HepG2 (cell line): ENCODE data around the gene RSPH1. TPM values are rescaled to one million over a fixed set of nuclear protein-coding genes. Genes with fewer than 3 reads are reported as not detected.

Experiments used
- ATAC-seq: fragments of 200-7000 bp; cut with Tn5 transposase; 3 replicates; pipeline ENCODE4 v1.9.1; 2020; ENCODE audit warnings: mild to moderate bottlenecking, moderate library complexity
- BruUV-seq: library from RNA; stranded (reverse); fragments of 400-500 nt; replicated peaks from 2 replicates; lab custom pipeline; 2021; lab: Mats Ljungman, UMichigan
- CTCF ChIA-PET: fragments of 300-600 bp; formaldehyde crosslinking; extraction: SDS; loops from one replicate; lab custom pipeline; 2021; ENCODE audit warnings: low total read pairs, inconsistent platforms, low intra/inter-chr PET ratio; lab: Yijun Ruan, JAX
- POLR2A ChIA-PET: fragments of 350-600 bp; sonication (Branson Sonifier 250); formaldehyde crosslinking; loops from one replicate; lab custom pipeline; 2020; ENCODE audit warnings: antibody characterized with exemption, inconsistent platforms; lab: Yijun Ruan, JAX
- DNase-seq: peaks from one replicate; pipeline ENCODE4 v3.0.0-alpha.2; 2015; ENCODE audit warnings: low spot score
- FAIRE-seq: peaks from 3 replicates; lab custom pipeline; 2011; peaks lifted over from hg19 to GRCh38; lab: Jason Lieb, UNC
- H2AFZ ChIP-seq: one replicate; pipeline ENCODE4 v1.6.1; 2011; ENCODE audit warnings: low read length, inconsistent platforms
- H3K27ac ChIP-seq: fragments of 300-600 bp; 3 replicates; pipeline ENCODE4 v1.8.0; 2011; ENCODE audit warnings: mixed run types, mild to moderate bottlenecking, mixed read lengths, low read length, inconsistent platforms; ENCODE audit not compliant: insufficient read depth; ENCODE audit errors: extremely low read length
- H3K27me3 ChIP-seq, 2 experiments: fragments of 200-600 bp in 1 of 2; 2 replicates in 1 of 2; 3 replicates in 1 of 2; pipeline versions ENCODE4 v1.6.0 to v1.8.0; 2011; ENCODE audit warnings: low read length in 2 of 2, mild to moderate bottlenecking in 2 of 2, moderate library complexity in 2 of 2, inconsistent platforms in 1 of 2; ENCODE audit not compliant: insufficient read depth in 2 of 2, control insufficient read depth in 1 of 2
- H3K36me3 ChIP-seq, 2 experiments: fragments of 200-600 bp in 1 of 2; replicated peaks in 1 of 2; 2 replicates in 1 of 2; 3 replicates in 1 of 2; pipeline versions ENCODE4 v1.5.1 to v1.8.0; 2011; ENCODE audit warnings: low read length in 2 of 2, inconsistent platforms in 1 of 2; ENCODE audit not compliant: insufficient read depth in 2 of 2, control insufficient read depth in 1 of 2
- H3K4me1 ChIP-seq: 2 replicates; pipeline ENCODE4 v1.5.1; 2012; ENCODE audit warnings: low read length, inconsistent platforms; ENCODE audit not compliant: insufficient read depth
- H3K4me2 ChIP-seq: 2 replicates; pipeline ENCODE4 v1.6.0; 2011; ENCODE audit warnings: low read depth, low read length, inconsistent platforms
- H3K4me3 ChIP-seq, 3 experiments: fragments of 200-600 bp in 1 of 3; sonication (generic), shearing (Covaris generic) in 1 of 3; replicated peaks in 1 of 3; 2 replicates each; pipeline ENCODE4 v1.5.1; 2011 to 2016; ENCODE audit warnings: low read length in 3 of 3, inconsistent platforms in 2 of 3, low read depth in 2 of 3, mild to moderate bottlenecking in 2 of 3, control low read depth in 1 of 3, mixed read lengths in 1 of 3; ENCODE audit not compliant: insufficient read depth in 1 of 3
- H3K79me2 ChIP-seq: one replicate; pipeline ENCODE4 v1.6.1; 2011; ENCODE audit warnings: low read length, inconsistent platforms; ENCODE audit not compliant: insufficient read depth
- H3K9ac ChIP-seq: 2 replicates; pipeline ENCODE4 v1.6.0; 2011; ENCODE audit warnings: mild to moderate bottlenecking, low read depth, low read length, inconsistent platforms; ENCODE audit not compliant: insufficient read depth
- H3K9me3 ChIP-seq: 2 replicates; pipeline ENCODE4 v1.5.1; 2012; ENCODE audit warnings: mild to moderate bottlenecking, low read length
- H4K20me1 ChIP-seq: 2 replicates; pipeline ENCODE4 v1.6.0; 2011; ENCODE audit warnings: inconsistent platforms, mild to moderate bottlenecking, low read length, moderate library complexity; ENCODE audit not compliant: insufficient read depth
- ATM ChIP-seq: fragments of 450-650 bp; IDR thresholded peaks from 2 replicates; pipeline ENCODE4 v1.7.1; 2017; ENCODE audit warnings: mild to moderate bottlenecking, borderline replicate concordance
- MEF2D ChIP-seq: sonication (generic); formaldehyde crosslinking; IDR thresholded peaks from 2 replicates; pipeline ENCODE4 v1.5.1; 2020; ENCODE audit warnings: mild to moderate bottlenecking, missing genetic modification reagents
- RAD51 ChIP-seq: fragments of 450-650 bp; IDR thresholded peaks from 2 replicates; pipeline ENCODE4 v1.6.1; 2016; ENCODE audit warnings: borderline replicate concordance
- XBP1 ChIP-seq: sonication (generic); formaldehyde crosslinking; IDR thresholded peaks from 2 replicates; pipeline ENCODE4 v1.5.0; 2020; ENCODE audit warnings: missing genetic modification reagents
- ZFP1 ChIP-seq: IDR thresholded peaks from 2 replicates; pipeline ENCODE4 v1.6.1; 2016
- ZNF329 ChIP-seq: sonication (generic); formaldehyde crosslinking; IDR thresholded peaks from 2 replicates; pipeline ENCODE4 v1.9.0; 2021; ENCODE audit warnings: low read depth, mild to moderate bottlenecking, missing genetic modification reagents
- ZNF589 ChIP-seq: sonication (generic); formaldehyde crosslinking; conservative IDR thresholded peaks from 2 replicates; pipeline ENCODE4 v1.8.0; 2022; ENCODE audit warnings: mild to moderate bottlenecking, moderate library complexity, missing genetic modification reagents
- WGBS: methylation state at CpG from one replicate; pipeline ENCODE4 v1.1.6; 2017; ENCODE audit warnings: low lambda C conversion rate; 5-methylcytosine and 5-hydroxymethylcytosine counted together
- in situ Hi-C: cut with HindIII; loops from 2 replicates; pipeline ENCODE4 v1.10.0; 2017; ENCODE audit warnings: low pct_unique_long_range_greater_than_20kb; ENCODE audit not compliant: extremely low pct_ligation_motif_present
- intact Hi-C: fragments of 100-400 bp; cut with micrococcal nuclease; formaldehyde crosslinking; loops from one replicate; pipeline ENCODE4 v1.10.0; 2022; ENCODE audit not compliant: unreplicated experiment
- polyA plus RNA-seq, 8 experiments: library from polyadenylated mRNA; depleted of rRNA in 3 of 8; stranded (reverse) in 7 of 8; unstranded in 1 of 8; fragments of >200 nt; fragmentation: Illumina TruSeq in 4 of 8; extraction: Trizol in 4 of 8; gene quantifications; 2 replicates each; pipeline versions ENCODE4 v1.2.1 to v1.2.3, GENCODE V29; 2011 to 2016; ENCODE audit warnings: low read depth in 4 of 8, missing spikeins in 1 of 8, mixed read lengths in 1 of 8; ENCODE audit not compliant: insufficient read depth in 1 of 8
- total RNA-seq, 5 experiments: library from RNA; depleted of rRNA; stranded (reverse); fragments of >200 nt; fragmentation: Illumina TruSeq; extraction: Trizol; gene quantifications; 2 replicates each; pipeline ENCODE4 v1.2.3, GENCODE V29; 2016; ENCODE audit warnings: low read depth in 1 of 5
- TF ChIP-seq, protein P1 (sequence below): sonication (generic); formaldehyde crosslinking; IDR thresholded peaks from 2 replicates; pipeline ENCODE4 v1.9.0; 2022; ENCODE audit warnings: missing genetic modification reagents, mild to moderate bottlenecking, borderline replicate concordance

RSPH1 gene
- total and polyA plus RNA-seq, 2 of the 13 experiments (the other 11 are each of a cell fraction or from before 2014, with no cell fraction given), result not detected

DNA sequence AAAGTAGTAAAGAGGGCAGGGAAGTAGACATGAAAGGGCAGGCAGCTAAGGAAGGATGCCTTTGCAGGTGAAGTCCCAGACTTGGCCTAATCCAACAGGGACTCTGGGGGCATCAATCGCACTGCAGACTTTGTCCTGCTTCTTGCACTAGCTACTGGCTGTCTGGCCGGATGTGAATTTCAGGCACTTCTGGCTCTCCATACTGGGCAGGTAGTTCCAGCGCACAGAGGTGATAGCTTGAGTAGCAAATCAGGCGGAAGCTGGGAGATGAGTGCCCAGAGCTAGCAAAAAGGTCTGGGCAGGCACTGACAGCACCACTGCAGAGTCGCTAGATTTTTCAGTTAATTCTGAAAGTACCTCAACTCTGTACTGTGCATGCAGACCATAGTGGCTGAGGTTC is 997 bp downstream of the RSPH1 start:
- no peaks in the 10 kb centered on the region for H3K36me3 ChIP-seq
- in situ Hi-C loops (no loop called here), intact Hi-C loops (no loop called here)
- no peak for ATAC-seq
- peaks cover 25% of the 10 kb centered on the region for H3K4me1 ChIP-seq
- no peaks in the 10 kb centered on the region for H3K79me2 ChIP-seq
- no peaks in the 10 kb centered on the region for H3K9me3 ChIP-seq
- H2AFZ ChIP-seq, result no peak overlapping the region
- no peak for FAIRE-seq
- WGBS, result 79% methylated on average over 5 of the region's 5 CpGs
- H3K9ac ChIP-seq, result no peak overlapping the region
- CTCF ChIA-PET, result no interaction called here
- TF ChIP-seq ZNF589 (no peak), RAD51 (no peak), ATM (no peak), MEF2D (CRISPR knock-in tag) (no peak), ZNF329 (no peak), ZFP1 (CRISPR knock-in tag) (no peak), XBP1 (CRISPR knock-in tag) (no peak)
- TF ChIP-seq, protein P1, sequence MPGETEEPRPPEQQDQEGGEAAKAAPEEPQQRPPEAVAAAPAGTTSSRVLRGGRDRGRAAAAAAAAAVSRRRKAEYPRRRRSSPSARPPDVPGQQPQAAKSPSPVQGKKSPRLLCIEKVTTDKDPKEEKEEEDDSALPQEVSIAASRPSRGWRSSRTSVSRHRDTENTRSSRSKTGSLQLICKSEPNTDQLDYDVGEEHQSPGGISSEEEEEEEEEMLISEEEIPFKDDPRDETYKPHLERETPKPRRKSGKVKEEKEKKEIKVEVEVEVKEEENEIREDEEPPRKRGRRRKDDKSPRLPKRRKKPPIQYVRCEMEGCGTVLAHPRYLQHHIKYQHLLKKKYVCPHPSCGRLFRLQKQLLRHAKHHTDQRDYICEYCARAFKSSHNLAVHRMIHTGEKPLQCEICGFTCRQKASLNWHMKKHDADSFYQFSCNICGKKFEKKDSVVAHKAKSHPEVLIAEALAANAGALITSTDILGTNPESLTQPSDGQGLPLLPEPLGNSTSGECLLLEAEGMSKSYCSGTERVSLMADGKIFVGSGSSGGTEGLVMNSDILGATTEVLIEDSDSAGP (CRISPR knock-in tag), result no peak
- H3K4me2 ChIP-seq, result no peak overlapping the region
- H3K27ac ChIP-seq, result no peak overlapping the region
- peaks cover 0 to 10% of the 10 kb centered on the region in 2 experiments; a peak in 2 of 5 replicates for H3K27me3 ChIP-seq
- DNase-seq, result no peak
- POLR2A ChIA-PET, result no interaction called here
- H4K20me1 ChIP-seq, result no peaks in the 10 kb centered on the region
- BruUV-seq, result no TSS peak
- H3K4me3 ChIP-seq, result no peak overlapping the region
